TTC549 (cell line): ENCODE results near the gene PRDM12.

Experiments used
- FAIRE-seq: peaks from 2 replicates; lab custom pipeline; 2012; peaks lifted over from hg19 to GRCh38; lab: Jason Lieb, UNC

PRDM12 gene

GRCh38 chr9:130636648-130637020, 27.8 kb upstream of the PRDM12 start:
- FAIRE-seq = no peak

GRCh38 chr9:130638284-130639123, 25.9 kb upstream of the PRDM12 start:
- FAIRE-seq = no peak

- FAIRE-seq = no peak
Measured at GRCh38 chr9:130639124-130639765, 25.1 kb upstream of the PRDM12 start.

GRCh38 chr9:130639866-130640555, 24.4 kb upstream of the PRDM12 start:
- no peak for FAIRE-seq

- no peak for FAIRE-seq
Measured at GRCh38 chr9:130640681-130641080, 23.7 kb upstream of the PRDM12 start.

GRCh38 chr9:130642926-130643325, 21.5 kb upstream of the PRDM12 start:
- no peak for FAIRE-seq

GRCh38 chr9:130651221-130651620, 13.2 kb upstream of the PRDM12 start:
- no peak for FAIRE-seq

GRCh38 chr9:130651752-130652151, 12.6 kb upstream of the PRDM12 start:
- no peak for FAIRE-seq

- FAIRE-seq = no peak
Measured at GRCh38 chr9:130654879-130655278, 9.5 kb upstream of the PRDM12 start.

GRCh38 chr9:130658893-130659698, 5.3 kb upstream of the PRDM12 start:
- FAIRE-seq = no peak

- FAIRE-seq = no peak
Measured at GRCh38 chr9:130659699-130660248, 4.6 kb upstream of the PRDM12 start.

- FAIRE-seq = no peak
Measured at GRCh38 chr9:130660326-130660682, 4.1 kb upstream of the PRDM12 start.

- FAIRE-seq = no peak
Measured at GRCh38 chr9:130660683-130661450, 3.5 kb upstream of the PRDM12 start.

- FAIRE-seq = no peak
Measured at GRCh38 chr9:130661451-130662098, 2.8 kb upstream of the PRDM12 start.

- FAIRE-seq = no peak
Measured at GRCh38 chr9:130662099-130662969, 2.1 kb upstream of the PRDM12 start.

- FAIRE-seq = no peak
Measured at GRCh38 chr9:130662970-130663257, 1.5 kb upstream of the PRDM12 start.

- FAIRE-seq = no peak
Measured at GRCh38 chr9:130663258-130663976, 977 bp upstream of the PRDM12 start.

GRCh38 chr9:130663977-130664250, 480 bp upstream of the PRDM12 start:
- no peak for FAIRE-seq

- no peak for FAIRE-seq
Measured at GRCh38 chr9:130665029-130665430, 636 bp downstream of the PRDM12 start.
